Measurements from ENCODE around the gene GRAMD1B. TPM values are rescaled to one million over a fixed set of nuclear protein-coding genes. Genes with fewer than 3 reads are reported as not detected.
"Not testable (repeated sequence)": the region's sequence is repeated elsewhere in the genome, so short reads cannot be mapped to it uniquely, and the experiment has no call there.

Gene GRAMD1B
- total and polyA plus RNA-seq, 5 donors, result 2.0 to 4.1 (median 2.6) TPM

DNA sequence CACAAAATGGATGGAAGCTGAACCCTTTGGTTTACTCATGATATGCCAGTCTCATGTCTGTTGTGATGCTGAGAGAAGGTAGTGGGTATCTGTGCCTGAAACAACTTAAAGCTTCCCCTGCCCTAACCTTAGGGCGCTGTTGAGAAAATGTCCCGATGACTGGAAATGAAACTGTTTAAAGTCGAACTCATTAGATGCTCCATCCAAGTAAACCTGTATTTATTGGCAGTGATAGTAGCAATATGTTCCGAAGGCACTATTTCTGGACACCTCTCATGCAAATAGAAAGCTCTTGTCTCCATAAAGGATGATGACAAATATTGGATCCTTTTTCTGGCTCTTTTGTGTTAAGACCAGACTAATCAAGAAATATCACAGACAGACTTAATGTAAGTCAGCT is 86.2 kb downstream of the GRAMD1B start:
- ATAC-seq (no peak), DNase-seq (no peak)
- intact Hi-C loops (cut with DNase I), result loop anchor here in 1 of 4 donors (5.0 kb wide), 1 partner anchor 46 kb away; no protein-coding TSS in a partner anchor
- Histone ChIP-seq H3K9me3 (ENCODE audit: control insufficient read depth, low read length) (no peaks in the 10 kb centered on the region), H3K4me3 (ENCODE audit: low read length) (no peak overlapping the region), H3K4me1 (ENCODE audit: control insufficient read depth, insufficient read depth, low read length) (peaks cover 13% of the 10 kb centered on the region), H3K27ac (ENCODE audit: low read length) (no peak overlapping the region), H3K27me3 (ENCODE audit: control insufficient read depth, insufficient read depth) (no peaks in the 10 kb centered on the region)
- WGBS, result 94% methylated on average over 4 of the region's 4 CpGs

DNA sequence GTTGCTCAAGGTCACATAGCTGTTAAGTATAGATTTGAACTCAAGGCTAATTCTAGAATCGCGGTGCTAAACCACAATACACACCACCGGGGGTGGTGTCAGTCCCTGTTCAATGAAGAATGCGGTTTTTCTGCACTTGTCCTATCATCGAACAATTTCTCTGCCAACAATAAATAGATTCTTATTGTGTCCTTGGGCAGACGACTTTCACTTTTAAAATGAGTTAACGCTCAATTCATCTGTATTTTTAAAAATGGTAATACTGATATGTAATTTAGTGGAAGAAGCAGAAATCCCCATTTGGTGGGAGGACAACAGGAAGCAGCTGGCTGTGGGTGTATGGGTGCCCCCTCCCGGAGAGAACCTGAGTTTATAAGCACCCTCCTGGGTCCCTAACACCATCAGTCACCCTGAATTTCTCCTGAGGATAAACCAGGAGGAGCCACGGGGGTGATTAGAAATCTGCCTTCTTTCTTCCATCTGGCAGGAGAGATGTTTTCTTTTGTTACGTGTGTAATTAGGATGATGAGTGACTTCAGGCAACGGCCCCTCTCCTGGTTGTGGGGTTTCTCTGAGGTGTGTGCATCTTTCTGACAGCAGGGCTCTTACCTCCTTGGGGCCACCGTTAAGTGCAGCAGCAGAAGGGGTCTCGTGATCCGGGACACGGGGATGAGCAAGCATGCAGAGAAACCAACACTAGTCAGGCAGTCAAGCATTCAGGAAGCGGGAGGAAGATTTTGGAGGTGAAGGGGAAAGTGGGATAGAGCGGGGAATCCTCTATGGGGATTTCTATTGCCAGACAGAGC is 87.7 kb downstream of the GRAMD1B start:
- 68% methylated on average over 17 of the region's 17 CpGs for WGBS
- Histone ChIP-seq H3K4me3 (ENCODE audit: low read length) (no peak overlapping the region), H3K27me3 (ENCODE audit: control insufficient read depth, insufficient read depth) (no peaks in the 10 kb centered on the region), H3K27ac (ENCODE audit: low read length) (no peak overlapping the region), H3K9me3 (ENCODE audit: control insufficient read depth, low read length) (no peaks in the 10 kb centered on the region), H3K4me1 (ENCODE audit: control insufficient read depth, insufficient read depth, low read length) (peaks cover 13% of the 10 kb centered on the region)
- intact Hi-C loops (cut with DNase I), result loop anchor here in 1 of 4 donors (5.0 kb wide), 1 partner anchor 45 kb away; no protein-coding TSS in a partner anchor
- DNase-seq (no peak), ATAC-seq (no peak)

DNA sequence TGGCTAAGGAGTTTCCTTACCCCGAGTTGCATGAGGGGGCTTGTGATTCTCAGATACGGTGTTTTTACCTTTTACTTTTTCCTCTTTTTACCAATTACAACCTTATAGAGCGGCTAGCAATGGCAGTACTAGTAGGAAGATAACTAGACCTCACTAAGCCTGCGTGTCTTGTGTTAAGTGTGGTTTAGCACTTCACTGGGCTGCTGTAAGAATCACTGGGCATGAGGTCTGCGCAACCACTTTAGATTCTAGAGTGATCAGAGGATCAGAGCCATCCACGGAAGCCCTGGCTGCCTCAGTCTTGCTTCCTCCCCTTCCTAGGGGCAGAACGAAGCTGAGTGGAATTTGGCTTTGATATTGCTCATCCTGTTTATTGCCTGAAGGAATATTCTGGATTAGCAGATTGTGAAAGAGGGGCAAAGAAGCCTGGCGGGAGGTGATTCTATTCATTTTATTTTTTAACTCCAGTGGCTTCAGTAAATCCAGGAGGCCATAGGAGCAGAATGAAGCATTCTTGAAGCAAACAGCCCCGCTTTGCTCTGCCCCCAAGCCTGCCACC is 88.5 kb downstream of the GRAMD1B start:
- intact Hi-C loops (cut with DNase I), result loop anchor here in 1 of 4 donors (5.0 kb wide), 1 partner anchor 44 kb away; no protein-coding TSS in a partner anchor
- ATAC-seq (no peak), DNase-seq (no peak)
- H3K27me3 ChIP-seq (ENCODE audit: control insufficient read depth, insufficient read depth), result no peaks in the 10 kb centered on the region
- no peak overlapping the region for H3K27ac ChIP-seq (ENCODE audit: low read length)
- 69% methylated on average over 9 of the region's 9 CpGs for WGBS
- H3K4me3 ChIP-seq (ENCODE audit: low read length), result no peak overlapping the region
- peaks cover 13% of the 10 kb centered on the region for H3K4me1 ChIP-seq (ENCODE audit: control insufficient read depth, insufficient read depth, low read length)
- no peaks in the 10 kb centered on the region for H3K9me3 ChIP-seq (ENCODE audit: control insufficient read depth, low read length)

DNA sequence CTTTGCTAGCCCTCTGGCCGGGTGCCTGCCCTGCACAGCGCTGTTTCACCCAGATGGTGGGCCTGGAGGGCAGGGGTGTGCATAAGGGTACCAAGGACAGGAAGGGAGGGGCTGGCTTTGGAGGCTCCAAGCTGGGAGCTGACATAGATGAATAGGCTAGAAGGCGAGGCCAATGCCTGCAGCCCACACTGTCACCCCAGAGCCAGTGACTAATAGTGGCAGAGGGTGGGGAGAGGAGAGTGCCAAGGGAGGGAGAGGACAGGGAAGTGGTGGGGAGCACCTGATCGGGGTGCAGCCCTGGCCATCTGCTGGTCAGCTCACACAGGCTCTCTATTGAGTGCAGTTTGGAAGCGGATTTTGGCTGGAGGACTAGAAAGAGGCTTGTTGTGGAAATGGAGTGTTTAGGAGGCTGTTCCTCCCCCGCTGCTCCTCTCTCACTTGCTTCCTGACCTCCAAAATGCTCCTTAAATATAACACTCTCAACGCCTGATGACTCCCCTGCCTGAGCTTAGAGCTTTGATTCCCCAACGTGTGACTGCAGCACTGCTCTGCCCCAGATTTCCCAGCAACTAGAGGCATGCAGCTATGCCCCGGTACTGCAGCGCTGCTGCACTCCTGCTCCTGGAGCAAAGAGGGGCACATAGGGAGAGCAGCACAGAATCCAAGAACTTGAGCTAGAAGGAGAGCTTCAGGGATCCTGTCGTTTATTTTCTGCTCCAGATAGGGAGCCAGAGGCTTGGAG is 89.2 kb downstream of the GRAMD1B start:
- no peak overlapping the region for H3K27ac ChIP-seq (ENCODE audit: low read length)
- no peak for DNase-seq
- intact Hi-C loops (cut with DNase I), result loop anchor here in 1 of 4 donors (5.0 kb wide), 1 partner anchor 43 kb away; no protein-coding TSS in a partner anchor
- peaks cover 13% of the 10 kb centered on the region for H3K4me1 ChIP-seq (ENCODE audit: control insufficient read depth, insufficient read depth, low read length)
- H3K4me3 ChIP-seq (ENCODE audit: low read length), result no peak overlapping the region
- WGBS, result 40% methylated on average over 11 of the region's 11 CpGs
- H3K9me3 ChIP-seq (ENCODE audit: control insufficient read depth, low read length), result no peaks in the 10 kb centered on the region
- H3K27me3 ChIP-seq (ENCODE audit: control insufficient read depth, insufficient read depth), result no peaks in the 10 kb centered on the region
- peak; percentile 53 to 84 for ATAC-seq

DNA sequence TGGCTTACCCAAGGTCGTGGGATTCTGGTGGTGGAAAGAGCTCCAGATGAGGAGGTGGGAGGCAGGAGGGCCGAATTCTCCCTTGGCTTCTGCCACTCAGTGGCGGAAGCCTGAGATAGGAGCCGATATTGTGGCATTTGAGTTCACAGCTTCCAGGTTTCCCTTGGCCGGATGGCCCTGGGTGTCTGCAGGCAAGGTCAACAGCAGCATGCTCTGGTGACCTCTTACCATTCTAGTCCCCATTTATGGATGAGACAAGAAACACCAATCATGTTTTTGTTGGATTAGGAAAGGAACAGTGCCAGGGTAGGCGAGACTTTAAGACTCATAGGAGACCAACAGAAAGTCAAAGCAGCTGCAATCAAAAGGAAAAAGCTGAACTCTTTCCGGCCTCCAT is 89.7 kb downstream of the GRAMD1B start:
- Histone ChIP-seq H3K4me3 (ENCODE audit: low read length) (no peak overlapping the region), H3K4me1 (ENCODE audit: control insufficient read depth, insufficient read depth, low read length) (peaks cover 13% of the 10 kb centered on the region), H3K27me3 (ENCODE audit: control insufficient read depth, insufficient read depth) (no peaks in the 10 kb centered on the region), H3K9me3 (ENCODE audit: control insufficient read depth, low read length) (no peaks in the 10 kb centered on the region), H3K27ac (ENCODE audit: low read length) (no peak overlapping the region)
- ATAC-seq (peak; percentile 42 to 52), DNase-seq (no peak)
- 47% methylated on average over 7 of the region's 7 CpGs for WGBS
- intact Hi-C loops (cut with DNase I), result loop anchor here in 1 of 4 donors (5.0 kb wide), 1 partner anchor 43 kb away; no protein-coding TSS in a partner anchor

DNA sequence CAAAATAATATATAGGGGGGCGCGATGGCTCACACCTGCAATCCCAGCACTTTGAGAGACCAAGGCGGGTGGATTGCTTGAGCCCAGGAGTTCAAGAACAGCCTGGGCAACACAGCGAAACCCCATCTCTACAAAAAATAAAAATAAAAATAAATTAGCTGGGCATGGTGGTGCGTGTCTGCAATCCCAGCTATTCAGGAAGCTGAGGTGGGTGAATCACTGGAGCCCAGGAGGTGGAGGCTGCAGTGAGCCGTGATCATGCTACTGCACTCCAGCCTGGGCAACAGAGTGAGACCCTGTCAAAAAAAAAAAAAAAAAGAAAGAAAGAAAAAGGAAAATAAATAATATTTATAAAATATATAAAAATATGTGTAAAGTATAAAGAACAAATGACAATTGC is 90.4 kb downstream of the GRAMD1B start:
- ATAC-seq; H3K27me3 ChIP-seq (ENCODE audit: control insufficient read depth, insufficient read depth); intact Hi-C loops (cut with DNase I); H3K27ac ChIP-seq (ENCODE audit: low read length); H3K4me3 ChIP-seq (ENCODE audit: low read length); H3K9me3 ChIP-seq (ENCODE audit: control insufficient read depth, low read length); DNase-seq: not testable (repeated sequence)
- H3K4me1 ChIP-seq (ENCODE audit: control insufficient read depth, insufficient read depth, low read length), result peaks cover 13% of the 10 kb centered on the region
- WGBS, result 95% methylated on average over 6 of the region's 6 CpGs

DNA sequence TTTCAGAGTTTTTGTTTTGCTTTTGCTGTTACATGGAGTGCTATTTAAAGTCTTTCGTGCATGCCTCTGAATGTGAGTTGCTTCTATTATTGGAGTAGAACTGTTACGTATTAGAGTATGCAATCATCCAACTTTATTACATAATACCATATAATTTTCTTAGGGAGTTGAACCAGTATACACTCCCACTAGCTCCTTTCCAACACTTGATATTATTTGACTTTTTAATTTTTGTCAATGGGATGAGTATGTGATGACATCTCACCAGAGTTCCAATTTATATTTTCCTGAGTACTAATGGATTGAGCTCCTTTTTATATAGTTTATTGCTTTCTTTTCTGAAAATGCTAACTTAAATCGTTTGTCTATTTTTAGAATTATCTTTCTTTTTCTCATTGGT is 90.9 kb downstream of the GRAMD1B start:
- Histone ChIP-seq H3K27me3 (ENCODE audit: control insufficient read depth, insufficient read depth) (no peaks in the 10 kb centered on the region), H3K9me3 (ENCODE audit: control insufficient read depth, low read length) (no peaks in the 10 kb centered on the region), H3K27ac (ENCODE audit: low read length) (no peak overlapping the region), H3K4me1 (ENCODE audit: control insufficient read depth, insufficient read depth, low read length) (peaks cover 16% of the 10 kb centered on the region), H3K4me3 (ENCODE audit: low read length) (no peak overlapping the region)
- no peak for ATAC-seq
- DNase-seq, result no peak
- WGBS, result 79% methylated on average over 3 of the region's 3 CpGs
- intact Hi-C loops (cut with DNase I), result no loop called here

DNA sequence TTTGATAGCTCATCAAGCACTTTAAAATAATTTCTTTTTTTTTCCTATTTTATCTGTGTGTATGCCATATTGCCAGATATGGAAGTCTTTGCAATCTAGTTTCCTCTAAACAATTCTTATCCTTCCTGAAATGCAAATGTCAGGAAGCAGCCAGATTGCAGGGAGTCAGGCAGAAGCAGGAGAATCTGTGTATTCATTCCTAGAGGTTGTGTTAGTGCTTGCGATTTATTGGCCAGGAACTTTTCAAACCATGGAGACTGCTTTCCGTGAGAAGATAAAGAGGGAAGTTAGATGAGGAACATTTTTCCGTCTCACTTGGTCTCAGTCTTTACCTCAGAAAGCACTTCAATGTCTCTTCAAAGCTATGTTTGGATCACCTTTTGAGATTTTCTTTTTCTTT is 91.9 kb downstream of the GRAMD1B start:
- H3K27me3 ChIP-seq (ENCODE audit: control insufficient read depth, insufficient read depth), result no peaks in the 10 kb centered on the region
- intact Hi-C loops (cut with DNase I), result no loop called here
- ATAC-seq (no peak), DNase-seq (no peak)
- H3K4me3 ChIP-seq (ENCODE audit: low read length), result no peak overlapping the region
- H3K9me3 ChIP-seq (ENCODE audit: control insufficient read depth, low read length), result no peaks in the 10 kb centered on the region
- no peak overlapping the region for H3K27ac ChIP-seq (ENCODE audit: low read length)
- H3K4me1 ChIP-seq (ENCODE audit: control insufficient read depth, insufficient read depth, low read length), result peaks cover 16% of the 10 kb centered on the region
- WGBS, result 55% methylated on average over 3 of the region's 3 CpGs

DNA sequence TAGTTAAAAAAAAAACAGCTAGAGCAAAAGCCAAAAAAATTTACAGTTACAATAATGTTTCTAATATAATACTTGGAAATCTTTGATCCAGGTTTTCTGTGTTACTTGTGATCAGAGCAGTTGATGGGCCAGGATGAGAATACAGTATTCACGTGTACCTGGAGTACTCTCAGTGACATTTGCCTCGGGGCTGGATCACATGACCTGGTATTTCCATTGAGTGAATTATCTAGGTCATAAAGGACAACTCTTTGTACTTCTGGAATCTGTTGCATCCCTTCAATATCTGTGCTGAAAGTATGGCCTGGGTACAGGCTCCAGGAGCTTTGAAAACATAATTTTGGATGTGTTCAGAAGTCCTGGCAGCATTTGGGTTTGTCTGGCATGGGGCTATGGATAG is 93.5 kb downstream of the GRAMD1B start:
- H3K27me3 ChIP-seq (ENCODE audit: control insufficient read depth, insufficient read depth), result no peaks in the 10 kb centered on the region
- intact Hi-C loops (cut with DNase I), result no loop called here
- 78% methylated on average over 2 of the region's 2 CpGs for WGBS
- no peak overlapping the region for H3K4me3 ChIP-seq (ENCODE audit: low read length)
- H3K9me3 ChIP-seq (ENCODE audit: control insufficient read depth, low read length), result no peaks in the 10 kb centered on the region
- no peak for DNase-seq
- ATAC-seq, result no peak
- H3K27ac ChIP-seq (ENCODE audit: low read length), result no peak overlapping the region
- H3K4me1 ChIP-seq (ENCODE audit: control insufficient read depth, insufficient read depth, low read length), result peaks cover 10% of the 10 kb centered on the region

DNA sequence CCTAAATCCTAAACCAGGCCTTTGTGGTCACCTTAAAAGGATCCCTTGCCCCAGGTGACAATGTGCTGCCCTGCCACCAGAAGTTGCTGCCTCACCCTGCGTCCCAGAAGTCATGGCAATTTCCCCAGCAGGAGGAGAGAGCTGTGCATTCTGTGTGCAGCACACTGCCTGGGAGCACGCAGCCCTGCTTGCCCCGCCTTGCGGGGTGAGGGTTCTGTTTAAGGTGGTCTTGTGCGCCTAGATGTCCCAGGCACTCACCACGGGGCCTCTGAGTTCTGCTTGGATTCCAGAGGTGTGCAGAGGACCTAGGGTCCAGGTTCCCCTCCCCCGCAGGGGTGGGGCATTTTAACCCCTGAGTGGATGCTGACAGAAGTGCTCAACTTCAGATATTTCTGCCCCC is 95.0 kb downstream of the GRAMD1B start:
- Histone ChIP-seq H3K27ac (ENCODE audit: low read length) (no peak overlapping the region), H3K4me1 (ENCODE audit: control insufficient read depth, insufficient read depth, low read length) (peaks cover 3% of the 10 kb centered on the region), H3K9me3 (ENCODE audit: control insufficient read depth, low read length) (no peaks in the 10 kb centered on the region), H3K27me3 (ENCODE audit: control insufficient read depth, insufficient read depth) (no peaks in the 10 kb centered on the region), H3K4me3 (ENCODE audit: low read length) (no peak overlapping the region)
- WGBS, result 44% methylated on average over 7 of the region's 7 CpGs
- ATAC-seq (no peak), DNase-seq (no peak)
- intact Hi-C loops (cut with DNase I), result no loop called here

DNA sequence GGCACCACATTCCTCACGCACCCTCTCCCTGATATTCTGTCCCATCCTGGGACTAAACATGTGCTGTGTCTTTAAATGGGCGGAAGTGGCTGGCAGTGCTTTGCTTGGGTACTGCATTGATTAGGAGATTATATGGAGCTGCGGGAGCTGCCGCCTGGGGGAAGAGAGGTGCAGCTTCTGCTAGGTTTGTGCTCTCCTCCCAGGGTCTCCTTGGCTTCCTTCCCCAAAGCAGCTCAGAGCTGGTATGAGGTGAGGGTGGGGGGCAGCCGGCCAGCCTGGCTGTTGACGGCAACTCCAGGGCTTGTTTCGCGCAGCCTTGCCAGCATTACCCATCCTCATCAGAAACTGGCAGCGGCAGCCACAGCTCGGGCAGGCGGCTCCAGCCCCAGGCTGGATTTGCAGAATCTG is 95.4 kb downstream of the GRAMD1B start:
- intact Hi-C loops (cut with DNase I), result no loop called here
- no peaks in the 10 kb centered on the region for H3K27me3 ChIP-seq (ENCODE audit: control insufficient read depth, insufficient read depth)
- ATAC-seq (peak; percentile 14 to 48), DNase-seq (peak in 1 of 3 donors; percentile 58)
- peak overlapping the region; percentile 23 for H3K27ac ChIP-seq (ENCODE audit: low read length)
- no peaks in the 10 kb centered on the region for H3K9me3 ChIP-seq (ENCODE audit: control insufficient read depth, low read length)
- peak overlapping the region; percentile 31 for H3K4me3 ChIP-seq (ENCODE audit: low read length)
- peaks cover 3% of the 10 kb centered on the region for H3K4me1 ChIP-seq (ENCODE audit: control insufficient read depth, insufficient read depth, low read length)
- WGBS, result 53% methylated on average over 11 of the region's 11 CpGs

All from right cardiac atrium (tissue), 5 donors.